ENCODE results near the gene FAAH2.
"Not testable (repeated sequence)": the region's sequence is repeated elsewhere in the genome, so short reads cannot be mapped to it uniquely, and the experiment has no call there.

The FAAH2 gene

GRCh38 chrX:57380026-57380796 is 93.7 kb downstream of the FAAH2 start:
- DNase-seq (ENCODE audit: low read depth), result no peak

GRCh38 chrX:57394162-57394561 is 107.7 kb downstream of the FAAH2 start:
- not testable (repeated sequence) for DNase-seq (ENCODE audit: low read depth)

- not testable (repeated sequence) for DNase-seq (ENCODE audit: low read depth)
Measured at GRCh38 chrX:57403191-57403590, 116.7 kb downstream of the FAAH2 start.

GRCh38 chrX:57406149-57406548 is 119.6 kb downstream of the FAAH2 start:
- no peak for DNase-seq (ENCODE audit: low read depth)

GRCh38 chrX:57417827-57418226 is 131.3 kb downstream of the FAAH2 start:
- DNase-seq (ENCODE audit: low read depth), result no peak

GRCh38 chrX:57422289-57422688 is 135.8 kb downstream of the FAAH2 start:
- DNase-seq (ENCODE audit: low read depth), result no peak

GRCh38 chrX:57422790-57423189 is 136.3 kb downstream of the FAAH2 start:
- DNase-seq (ENCODE audit: low read depth), result no peak

GRCh38 chrX:57445076-57445475 is 158.6 kb downstream of the FAAH2 start:
- no peak for DNase-seq (ENCODE audit: low read depth)

GRCh38 chrX:57445832-57446231 is 159.3 kb downstream of the FAAH2 start:
- no peak for DNase-seq (ENCODE audit: low read depth)

- no peak for DNase-seq (ENCODE audit: low read depth)
Measured at GRCh38 chrX:57447856-57448255, 161.3 kb downstream of the FAAH2 start.

GRCh38 chrX:57451426-57452020 is 165.0 kb downstream of the FAAH2 start:
- DNase-seq (ENCODE audit: low read depth), result no peak

- DNase-seq (ENCODE audit: low read depth), result no peak
Measured at GRCh38 chrX:57453901-57454300, 167.4 kb downstream of the FAAH2 start.

- DNase-seq (ENCODE audit: low read depth), result no peak
Measured at GRCh38 chrX:57481514-57481913, 195.0 kb downstream of the FAAH2 start.

GRCh38 chrX:57516491-57516890 is 230.0 kb downstream of the FAAH2 start:
- DNase-seq (ENCODE audit: low read depth), result no peak

- no peak for DNase-seq (ENCODE audit: low read depth)
Measured at GRCh38 chrX:57519578-57520118, 233.1 kb downstream of the FAAH2 start.

- no peak for DNase-seq (ENCODE audit: low read depth)
Measured at GRCh38 chrX:57528670-57529255, 242.3 kb downstream of the FAAH2 start.

Measured in stimulated activated CD8-positive, alpha-beta memory T cell treated with anti-CD3 and anti-CD28 coated beads, Interleukin-15, amount 100 ng/mL, for 1 hour (primary cell).